IMR-90 (cell line): ENCODE results near the gene DCUN1D3. TPM values are rescaled to one million over a fixed set of nuclear protein-coding genes. Genes with fewer than 3 reads are reported as not detected.

Source experiments
- ATAC-seq: fragments of 200-7000 bp; cut with Tn5 transposase; 2 replicates; pipeline ENCODE4 v1.9.1; 2020; ENCODE audit warnings: low read depth, mild to moderate bottlenecking, moderate library complexity
- BruUV-seq: library from RNA; stranded (reverse); fragments of 400-500 nt; replicated peaks from 2 replicates; lab custom pipeline; 2021; lab: Mats Ljungman, UMichigan
- CTCF ChIA-PET: fragments of 300-600 bp; formaldehyde crosslinking; extraction: SDS; loops from one replicate; lab custom pipeline; 2021; ENCODE audit warnings: antibody characterized with exemption; lab: Yijun Ruan, JAX
- POLR2A ChIA-PET: fragments of 300-600 bp; sonication (Branson Sonifier 250); formaldehyde crosslinking; loops from one replicate; lab custom pipeline; 2022; ENCODE audit warnings: antibody characterized with exemption; ENCODE audit not compliant: unreplicated experiment; lab: Charles Lee
- DNase-seq: peaks from one replicate; pipeline ENCODE4 v3.0.0; 2013
- H2AFZ ChIP-seq: replicated peaks from 2 replicates; pipeline ENCODE3; 2013; ENCODE audit warnings: low read length, mild to moderate bottlenecking; ENCODE audit not compliant: poor library complexity
- H2AK5ac ChIP-seq: 2 replicates; pipeline ENCODE4 v1.6.1; 2013; ENCODE audit warnings: low read depth, low read length, inconsistent platforms
- H2AK9ac ChIP-seq: replicated peaks from 2 replicates; pipeline ENCODE3; 2013; ENCODE audit warnings: mild to moderate bottlenecking, low read depth, low read length, moderate library complexity; ENCODE audit not compliant: poor library complexity
- H2BK120ac ChIP-seq: 2 replicates; pipeline ENCODE4 v1.6.1; 2013; ENCODE audit warnings: low read depth, low read length, inconsistent platforms
- H2BK15ac ChIP-seq: 3 replicates; pipeline ENCODE4 v1.6.1; 2013; ENCODE audit warnings: low read depth, low read length, inconsistent platforms
- H2BK20ac ChIP-seq: 2 replicates; pipeline ENCODE4 v1.6.1; 2013; ENCODE audit warnings: low read depth, mild to moderate bottlenecking, inconsistent platforms, low read length, moderate library complexity
- H2BK5ac ChIP-seq: 2 replicates; pipeline ENCODE4 v1.6.1; 2013; ENCODE audit warnings: mild to moderate bottlenecking, low read depth, low read length, inconsistent platforms; ENCODE audit not compliant: poor library complexity, severe bottlenecking
- H3K14ac ChIP-seq: replicated peaks from 2 replicates; pipeline ENCODE4 v1.6.1; 2013; ENCODE audit warnings: low read depth, low read length, inconsistent platforms
- H3K18ac ChIP-seq: 2 replicates; pipeline ENCODE4 v1.6.1; 2013; ENCODE audit warnings: low read depth, low read length, control low read depth
- H3K23ac ChIP-seq: 2 replicates; pipeline ENCODE4 v1.6.1; 2013; ENCODE audit warnings: low read depth, low read length, inconsistent platforms
- H3K27ac ChIP-seq: 2 replicates; pipeline ENCODE4 v1.5.1; 2013; ENCODE audit warnings: mild to moderate bottlenecking, control low read depth, low read length; ENCODE audit not compliant: insufficient read depth
- H3K27me3 ChIP-seq: 2 replicates; pipeline ENCODE4 v1.6.1; 2013; ENCODE audit warnings: low read length; ENCODE audit not compliant: control insufficient read depth, insufficient read depth
- H3K36me3 ChIP-seq: 2 replicates; pipeline ENCODE4 v1.6.1; 2013; ENCODE audit warnings: low read length, mixed read lengths; ENCODE audit not compliant: control insufficient read depth, insufficient read depth
- H3K4ac ChIP-seq: 2 replicates; pipeline ENCODE4 v1.6.1; 2013; ENCODE audit warnings: low read depth, low read length, inconsistent platforms
- H3K4me1 ChIP-seq: 2 replicates; pipeline ENCODE4 v1.6.1; 2013; ENCODE audit warnings: low read length, mixed read lengths; ENCODE audit not compliant: control insufficient read depth, insufficient read depth
- H3K4me2 ChIP-seq: 2 replicates; pipeline ENCODE4 v1.6.1; 2013; ENCODE audit warnings: low read depth, mild to moderate bottlenecking, control low read depth, low read length, moderate library complexity
- H3K4me3 ChIP-seq: 2 replicates; pipeline ENCODE4 v1.5.1; 2013; ENCODE audit warnings: low read depth, mild to moderate bottlenecking, control low read depth, low read length, moderate library complexity; ENCODE audit not compliant: insufficient read depth
- H3K56ac ChIP-seq: 2 replicates; pipeline ENCODE4 v1.6.1; 2013; ENCODE audit warnings: low read length, inconsistent platforms; ENCODE audit not compliant: insufficient read depth; ENCODE audit errors: extremely low read depth
- H3K79me1 ChIP-seq, 2 experiments: 2 replicates each; pipeline ENCODE4 v1.6.1; 2013; ENCODE audit warnings: low read length in 2 of 2, inconsistent platforms in 1 of 2, low read depth in 1 of 2
- H3K9ac ChIP-seq: 2 replicates; pipeline ENCODE4 v1.6.1; 2013; ENCODE audit warnings: low read depth, low read length, control low read depth
- H3K9me1 ChIP-seq: 2 replicates; pipeline ENCODE4 v1.6.1; 2013; ENCODE audit warnings: low read length, inconsistent platforms; ENCODE audit not compliant: insufficient read depth
- H3K9me3 ChIP-seq: 2 replicates; pipeline ENCODE4 v1.6.1; 2013; ENCODE audit warnings: low read length; ENCODE audit not compliant: control insufficient read depth, insufficient read depth
- H4K20me1 ChIP-seq: 2 replicates; pipeline ENCODE4 v1.6.1; 2013; ENCODE audit warnings: low read length, inconsistent platforms; ENCODE audit not compliant: insufficient read depth
- H4K5ac ChIP-seq: 2 replicates; pipeline ENCODE4 v1.6.1; 2013; ENCODE audit warnings: mild to moderate bottlenecking, low read depth, low read length, control low read depth
- H4K8ac ChIP-seq, 2 experiments: 2 replicates each; pipeline ENCODE4 v1.6.1; 2013; ENCODE audit warnings: low read depth in 2 of 2, low read length in 2 of 2, control low read depth in 1 of 2, inconsistent platforms in 1 of 2
- H4K91ac ChIP-seq: 2 replicates; pipeline ENCODE4 v1.6.1; 2013; ENCODE audit warnings: low read depth, low read length, inconsistent platforms; ENCODE audit not compliant: insufficient read depth
- CEBPB ChIP-seq: IDR thresholded peaks from 2 replicates; pipeline ENCODE4 v1.6.1; 2012; ENCODE audit warnings: low read depth, low read length, improper control_type of control experiment
- CHD1 ChIP-seq: IDR thresholded peaks from 2 replicates; pipeline ENCODE4 v1.6.1; 2012; ENCODE audit warnings: low read depth, low read length, improper control_type of control experiment
- MAFK ChIP-seq: IDR thresholded peaks from 2 replicates; pipeline ENCODE4 v1.6.1; 2012; ENCODE audit warnings: low read depth, low read length, improper control_type of control experiment
- MXI1 ChIP-seq: IDR thresholded peaks from 2 replicates; pipeline ENCODE4 v1.6.1; 2012; ENCODE audit warnings: low read depth, mild to moderate bottlenecking, low read length, moderate library complexity, borderline replicate concordance
- NFE2L2 ChIP-seq: fragments of 150-350 bp; IDR thresholded peaks from 2 replicates; pipeline ENCODE4 v1.6.1; 2016; ENCODE audit warnings: low read depth, mild to moderate bottlenecking, low read length
- POLR2A ChIP-seq: IDR thresholded peaks from 2 replicates; pipeline ENCODE4 v1.6.1; 2012; ENCODE audit warnings: mild to moderate bottlenecking, low read depth, low read length
- RAD21 ChIP-seq: IDR thresholded peaks from 2 replicates; pipeline ENCODE4 v1.6.1; 2012; ENCODE audit warnings: low read length, improper control_type of control experiment
- RCOR1 ChIP-seq: IDR thresholded peaks from 2 replicates; pipeline ENCODE4 v1.6.1; 2012; ENCODE audit warnings: mild to moderate bottlenecking, low read length, improper control_type of control experiment; ENCODE audit not compliant: insufficient replicate concordance
- RFX5 ChIP-seq: IDR thresholded peaks from 2 replicates; pipeline ENCODE4 v1.8.0; 2012; ENCODE audit warnings: low read depth, mild to moderate bottlenecking, low read length, moderate library complexity
- SMC3 ChIP-seq: fragments of 150-350 bp; IDR thresholded peaks from 2 replicates; pipeline ENCODE4 v1.6.1; 2016; ENCODE audit warnings: low read depth, mild to moderate bottlenecking, antibody characterized with exemption, low read length, moderate library complexity
- WGBS, 2 experiments: methylation state at CpG; one replicate each; pipeline versions ENCODE4 v1.1.5 to v1.1.7; 2013; ENCODE audit warnings: missing lambda C conversion rate in 2 of 2; ENCODE audit not compliant: insufficient read length in 1 of 2; ENCODE audit errors: extremely low coverage in 2 of 2; 5-methylcytosine and 5-hydroxymethylcytosine counted together
- dilution Hi-C: fragments of 300-500 bp; cut with HindIII; formaldehyde crosslinking; loops from one replicate; pipeline ENCODE4 v1.14.3; 2018; ENCODE audit warnings: low sequenced_read_pairs; ENCODE audit not compliant: unreplicated experiment
- in situ Hi-C: fragments of 300-500 bp; cut with MboI; formaldehyde crosslinking; loops from 3 replicates; pipeline ENCODE4 v1.14.3; 2019; ENCODE audit warnings: low sequenced_read_pairs, inconsistent platforms, mixed read lengths
- intact Hi-C: fragments of 100-400 bp; cut with micrococcal nuclease; formaldehyde crosslinking; loops from 2 replicates; pipeline ENCODE4 v1.10.0; 2022
- polyA plus RNA-seq, 3 experiments: library from polyadenylated mRNA; depleted of rRNA; stranded (reverse); fragments of >200 nt; gene quantifications; 2 replicates each; pipeline ENCODE4 v1.2.3, GENCODE V29; 2012; ENCODE audit warnings: low replicate concordance in 1 of 3
- total RNA-seq: library from RNA; depleted of rRNA; stranded (reverse); fragments of >200 nt; gene quantifications from 2 replicates; pipeline ENCODE4 v1.2.3, GENCODE V29; 2012
- TF ChIP-seq, protein P1 (sequence below): conservative IDR thresholded peaks from 2 replicates; pipeline ENCODE4 v1.5.1; 2012; ENCODE audit warnings: mild to moderate bottlenecking, low read depth, low read length, improper control_type of control experiment

The DCUN1D3 gene
- total and polyA plus RNA-seq, 2 of the 4 experiments (the other 2 are of a cell fraction): 8.1 to 42.3 TPM

DNA sequence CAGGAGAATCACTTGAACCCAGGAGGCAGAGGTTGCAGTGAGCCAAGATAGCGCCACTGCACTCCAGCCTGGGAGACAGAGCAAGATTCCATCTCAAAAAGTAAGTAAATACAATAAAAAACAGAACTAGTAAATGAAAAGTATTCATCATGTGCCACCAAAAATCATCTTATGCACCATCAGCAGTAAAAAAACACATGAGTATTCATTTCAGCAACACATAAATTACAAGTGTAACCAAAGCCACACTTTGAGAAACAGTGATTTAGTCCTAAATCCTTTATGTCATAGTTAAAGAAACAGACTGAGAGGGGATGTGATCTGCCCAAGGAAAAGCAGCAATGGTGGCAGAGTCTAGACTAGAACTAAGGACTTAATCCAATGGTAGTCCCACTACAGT lies 13.0 kb downstream of the DCUN1D3 start:
- no peak overlapping the region for H3K27ac ChIP-seq
- no peak for ATAC-seq
- H3K4me1 ChIP-seq: peaks cover 5% of the 10 kb centered on the region; the same call in 1 of the 2 replicates
- BruUV-seq: no TSS peak
- no peak for DNase-seq
- TF ChIP-seq RCOR1: no peak
- TF ChIP-seq CEBPB: no peak
- no peak for TF ChIP-seq MAFK
- TF ChIP-seq NFE2L2: no peak
- TF ChIP-seq, protein P1, sequence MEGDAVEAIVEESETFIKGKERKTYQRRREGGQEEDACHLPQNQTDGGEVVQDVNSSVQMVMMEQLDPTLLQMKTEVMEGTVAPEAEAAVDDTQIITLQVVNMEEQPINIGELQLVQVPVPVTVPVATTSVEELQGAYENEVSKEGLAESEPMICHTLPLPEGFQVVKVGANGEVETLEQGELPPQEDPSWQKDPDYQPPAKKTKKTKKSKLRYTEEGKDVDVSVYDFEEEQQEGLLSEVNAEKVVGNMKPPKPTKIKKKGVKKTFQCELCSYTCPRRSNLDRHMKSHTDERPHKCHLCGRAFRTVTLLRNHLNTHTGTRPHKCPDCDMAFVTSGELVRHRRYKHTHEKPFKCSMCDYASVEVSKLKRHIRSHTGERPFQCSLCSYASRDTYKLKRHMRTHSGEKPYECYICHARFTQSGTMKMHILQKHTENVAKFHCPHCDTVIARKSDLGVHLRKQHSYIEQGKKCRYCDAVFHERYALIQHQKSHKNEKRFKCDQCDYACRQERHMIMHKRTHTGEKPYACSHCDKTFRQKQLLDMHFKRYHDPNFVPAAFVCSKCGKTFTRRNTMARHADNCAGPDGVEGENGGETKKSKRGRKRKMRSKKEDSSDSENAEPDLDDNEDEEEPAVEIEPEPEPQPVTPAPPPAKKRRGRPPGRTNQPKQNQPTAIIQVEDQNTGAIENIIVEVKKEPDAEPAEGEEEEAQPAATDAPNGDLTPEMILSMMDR: no peak
- no peak for TF ChIP-seq SMC3
- TF ChIP-seq MXI1: no peak
- TF ChIP-seq RFX5: no peak
- no peak for TF ChIP-seq POLR2A
- no peak for TF ChIP-seq CHD1
- no peak for TF ChIP-seq RAD21
- no peak overlapping the region for H2AK5ac ChIP-seq
- H2BK20ac ChIP-seq: no peak overlapping the region
- no peak overlapping the region for H2BK15ac ChIP-seq
- H3K9ac ChIP-seq: no peak overlapping the region
- no peak overlapping the region for H4K5ac ChIP-seq
- POLR2A ChIA-PET: no interaction called here
- no peak overlapping the region for H4K91ac ChIP-seq
- H3K36me3 ChIP-seq: peaks cover 12% of the 10 kb centered on the region
- no peak overlapping the region for H3K18ac ChIP-seq
- peaks cover 18% of the 10 kb centered on the region for H3K9me1 ChIP-seq
- H3K4me2 ChIP-seq: no peak overlapping the region
- in situ Hi-C loops: no loop called here
- peaks cover 49% of the 10 kb centered on the region for H4K20me1 ChIP-seq
- dilution Hi-C loops: no loop called here
- H4K8ac ChIP-seq: no peak overlapping the region
- CTCF ChIA-PET: no interaction called here
- no CpG with 5 or more reads among the region's 1 CpG for WGBS, 2 experiments
- no peak overlapping the region for H2AK9ac ChIP-seq
- H2BK120ac ChIP-seq: no peak overlapping the region
- H3K4me3 ChIP-seq: no peak overlapping the region
- intact Hi-C loops: no loop called here
- no peaks in the 10 kb centered on the region for H3K27me3 ChIP-seq
- no peaks in the 10 kb centered on the region for H3K9me3 ChIP-seq
- no peak overlapping the region for H3K23ac ChIP-seq
- H2AFZ ChIP-seq: no peak overlapping the region
- H3K79me1 ChIP-seq: peaks cover 18 to 73% of the 10 kb centered on the region in 2 experiments
- no peak overlapping the region for H2BK5ac ChIP-seq
- H3K56ac ChIP-seq: no peak overlapping the region
- no peak overlapping the region for H3K4ac ChIP-seq
- no peak overlapping the region for H3K14ac ChIP-seq
